Loucy (cell line): ENCODE data around the gene HAUS3.
A peak's percentile ranks its signal among the peaks of the same experiment; 100 is the strongest.

Experiments used
- H2AFZ ChIP-seq: fragments of 200-600 bp; sonication (generic); 2 replicates; pipeline ENCODE4 v1.6.0; 2016; ENCODE audit warnings: antibody characterized with exemption, mild to moderate bottlenecking, low read length, moderate library complexity
- H3F3A ChIP-seq: fragments of 200-600 bp; 2 replicates; pipeline ENCODE4 v1.6.0; 2016; ENCODE audit warnings: antibody characterized with exemption, low read depth, mild to moderate bottlenecking
- H3K27me3 ChIP-seq: fragments of 200-600 bp; sonication (generic); 2 replicates; pipeline ENCODE4 v1.6.1; 2014; ENCODE audit warnings: low read length, mild to moderate bottlenecking; ENCODE audit not compliant: insufficient read depth, poor library complexity, severe bottlenecking
- H3K36me3 ChIP-seq: fragments of 200-600 bp; sonication (generic); 2 replicates; pipeline ENCODE4 v1.6.1; 2016; ENCODE audit warnings: low read length; ENCODE audit not compliant: insufficient read depth
- H3K4me1 ChIP-seq: fragments of 200-600 bp; sonication (generic); 2 replicates; pipeline ENCODE4 v1.5.1; 2014; ENCODE audit warnings: low read length, mild to moderate bottlenecking; ENCODE audit not compliant: insufficient read depth, poor library complexity, severe bottlenecking
- H3K4me2 ChIP-seq: fragments of 200-600 bp; sonication (generic); 2 replicates; pipeline ENCODE4 v1.6.0; 2014; ENCODE audit warnings: antibody characterized with exemption, low read length, low read depth, mild to moderate bottlenecking; ENCODE audit not compliant: poor library complexity, severe bottlenecking
- H3K4me3 ChIP-seq: fragments of 200-600 bp; sonication (generic); 2 replicates; pipeline ENCODE4 v1.5.1; 2014; ENCODE audit warnings: low read length, mild to moderate bottlenecking, mixed read lengths; ENCODE audit not compliant: poor library complexity, severe bottlenecking
- H3K79me2 ChIP-seq: fragments of 200-600 bp; sonication (generic); 2 replicates; pipeline ENCODE4 v1.6.1; 2014; ENCODE audit warnings: low read length; ENCODE audit not compliant: insufficient read depth
- H3K9ac ChIP-seq: fragments of 200-600 bp; sonication (generic); 2 replicates; pipeline ENCODE4 v1.6.0; 2014; ENCODE audit warnings: mild to moderate bottlenecking, low read depth, low read length, moderate library complexity; ENCODE audit not compliant: poor library complexity, severe bottlenecking
- H3K9me2 ChIP-seq: fragments of 200-600 bp; sonication (generic); replicated peaks from 2 replicates; pipeline ENCODE4 v1.6.1; 2016; ENCODE audit warnings: low read depth, low read length, mixed read lengths
- H3K9me3 ChIP-seq: fragments of 200-600 bp; sonication (generic); 2 replicates; pipeline ENCODE4 v1.6.1; 2014; ENCODE audit warnings: mild to moderate bottlenecking, antibody characterized with exemption, low read length, low read depth; ENCODE audit not compliant: insufficient read depth
- H4K20me1 ChIP-seq: fragments of 200-600 bp; sonication (generic); 2 replicates; pipeline ENCODE4 v1.6.0; 2014; ENCODE audit warnings: antibody characterized with exemption, low read length, mild to moderate bottlenecking; ENCODE audit not compliant: insufficient read depth, poor library complexity, severe bottlenecking
- CTCF ChIP-seq: fragments of 200-600 bp; sonication (generic); conservative IDR thresholded peaks from 2 replicates; pipeline ENCODE4 v1.5.1; 2014; ENCODE audit warnings: mild to moderate bottlenecking, antibody characterized with exemption, low read length
- EZH2phosphoT487 ChIP-seq: fragments of 200-600 bp; IDR thresholded peaks from 2 replicates; pipeline ENCODE4 v1.6.1; 2018; ENCODE audit warnings: antibody characterized with exemption, mild to moderate bottlenecking, moderate library complexity, borderline replicate concordance

The HAUS3 gene

DNA sequence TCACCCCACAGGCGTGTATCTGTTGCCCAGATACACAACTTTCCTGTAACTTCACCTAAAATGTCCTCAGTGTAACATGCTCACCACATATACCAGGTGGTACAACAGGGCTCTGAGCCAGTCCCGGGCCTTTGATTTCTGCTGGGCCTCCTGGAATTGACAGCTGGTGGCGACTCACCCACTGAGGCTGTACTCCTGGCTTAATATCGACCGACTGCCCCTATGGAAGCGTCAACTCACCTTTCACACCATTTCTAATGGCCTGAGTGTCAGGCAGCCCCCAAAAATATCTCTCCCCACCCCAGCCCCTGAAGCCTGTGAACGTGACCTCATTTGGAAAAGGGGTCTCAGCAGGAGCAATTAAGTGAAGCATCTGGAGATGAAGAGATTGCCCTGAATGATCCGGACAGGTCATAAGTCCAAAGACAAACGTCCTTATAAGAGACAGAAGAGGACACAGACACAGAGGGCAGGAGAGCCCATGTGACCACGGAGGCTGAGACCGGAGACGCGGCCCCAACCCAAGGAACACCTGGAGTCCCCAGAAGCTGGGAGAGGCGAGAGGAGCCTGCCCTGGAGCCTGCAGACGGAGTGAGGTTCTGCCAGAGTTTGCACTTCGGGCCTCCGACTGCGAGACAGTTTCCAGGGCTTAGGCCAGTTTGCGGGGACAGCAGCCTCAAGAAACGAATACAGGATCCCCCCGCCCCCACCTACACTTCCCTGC lies 32.6 kb upstream of the HAUS3 start:
- H3F3A ChIP-seq = no peaks in the 10 kb centered on the region
- H2AFZ ChIP-seq = no peak overlapping the region
- H3K9me2 ChIP-seq = no peaks in the 10 kb centered on the region
- H3K9ac ChIP-seq = no peak overlapping the region
- TF ChIP-seq EZH2phosphoT487 (no peak), CTCF (no peak)
- no peaks in the 10 kb centered on the region for H4K20me1 ChIP-seq
- no peaks in the 10 kb centered on the region for H3K79me2 ChIP-seq
- H3K36me3 ChIP-seq = no peaks in the 10 kb centered on the region
- no peaks in the 10 kb centered on the region for H3K9me3 ChIP-seq
- H3K27me3 ChIP-seq = no peaks in the 10 kb centered on the region
- peaks cover 16% of the 10 kb centered on the region for H3K4me1 ChIP-seq
- H3K4me2 ChIP-seq = no peak overlapping the region
- H3K4me3 ChIP-seq = no peak overlapping the region

GRCh38 chr4:2273657-2274319 lies 31.9 kb upstream of the HAUS3 start:
- no peak overlapping the region for H3K4me2 ChIP-seq
- no peak overlapping the region for H3K9ac ChIP-seq
- no peaks in the 10 kb centered on the region for H3K79me2 ChIP-seq
- H4K20me1 ChIP-seq = no peaks in the 10 kb centered on the region
- no peaks in the 10 kb centered on the region for H3K27me3 ChIP-seq
- H3F3A ChIP-seq = no peaks in the 10 kb centered on the region
- H2AFZ ChIP-seq = no peak overlapping the region
- no peaks in the 10 kb centered on the region for H3K9me3 ChIP-seq
- no peaks in the 10 kb centered on the region for H3K36me3 ChIP-seq
- no peaks in the 10 kb centered on the region for H3K9me2 ChIP-seq
- no peak for TF ChIP-seq EZH2phosphoT487
- TF ChIP-seq CTCF = no peak
- peaks cover 16% of the 10 kb centered on the region for H3K4me1 ChIP-seq
- no peak overlapping the region for H3K4me3 ChIP-seq

DNA sequence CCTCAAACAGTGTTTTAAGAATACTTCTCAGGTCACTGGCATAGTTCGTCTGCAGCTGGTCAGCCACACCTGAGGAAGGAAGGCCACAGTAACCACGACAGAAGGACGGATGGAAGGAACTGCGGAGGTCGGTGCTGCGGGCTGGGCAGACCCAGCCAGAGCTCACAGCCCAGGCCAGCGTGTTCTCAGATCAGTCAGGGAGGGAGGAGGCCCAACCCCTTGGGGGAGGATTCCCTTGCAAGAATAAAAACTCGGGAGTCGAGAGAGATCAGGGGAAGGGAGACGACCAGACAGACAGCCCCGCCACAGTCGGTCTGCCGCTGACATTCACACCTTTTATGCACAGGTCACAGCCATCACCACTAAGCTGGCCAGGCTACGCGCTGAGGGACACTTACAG lies 31.3 kb upstream of the HAUS3 start:
- no peak for TF ChIP-seq CTCF
- no peak for TF ChIP-seq EZH2phosphoT487
- no peak overlapping the region; the same call in 1 of the 2 replicates for H2AFZ ChIP-seq
- no peaks in the 10 kb centered on the region for H3K9me3 ChIP-seq
- H3K9ac ChIP-seq = peak overlapping the region; percentile 37
- no peaks in the 10 kb centered on the region for H3K9me2 ChIP-seq
- no peaks in the 10 kb centered on the region for H3K79me2 ChIP-seq
- peak overlapping the region; percentile 48 for H3K4me2 ChIP-seq
- no peaks in the 10 kb centered on the region for H3F3A ChIP-seq
- no peaks in the 10 kb centered on the region for H4K20me1 ChIP-seq
- H3K4me1 ChIP-seq = peaks cover 16% of the 10 kb centered on the region
- H3K36me3 ChIP-seq = no peaks in the 10 kb centered on the region
- H3K27me3 ChIP-seq = no peaks in the 10 kb centered on the region
- no peak overlapping the region for H3K4me3 ChIP-seq
